Measurements from ENCODE around the gene SLC25A10.
"Not testable (repeated sequence)": the region's sequence is repeated elsewhere in the genome, so short reads cannot be mapped to it uniquely, and the experiment has no call there.

SLC25A10 gene

GRCh38 chr17:81711814-81712467 is at the start of gene SLC25A10:
Gene SLC25A10 (plus strand): TSS chr17:81712284. CDS start chr17:81712427, 143 bp downstream.
- peak; percentile 97 for DNase-seq (ENCODE audit: low spot score)

- no peak for DNase-seq (ENCODE audit: low spot score)
Observed at GRCh38 chr17:81664051-81664470, 48.0 kb upstream of the SLC25A10 start.

- DNase-seq (ENCODE audit: low spot score), result peak; percentile 47
Observed at GRCh38 chr17:81665205-81666091, 46.6 kb upstream of the SLC25A10 start.

GRCh38 chr17:81666092-81666341 is 46.1 kb upstream of the SLC25A10 start:
- DNase-seq (ENCODE audit: low spot score), result no peak

- DNase-seq (ENCODE audit: low spot score), result peak; percentile 99
Observed at GRCh38 chr17:81666342-81667191, 45.5 kb upstream of the SLC25A10 start, which contains the start of the genes CCDC137 and OXLD1. Gene CCDC137 (plus strand): TSS chr17:81666737. CDS start chr17:81666767, 30 bp downstream. Gene OXLD1 (minus strand): TSS chr17:81666605. CDS start chr17:81666577, 28 bp downstream.

- DNase-seq (ENCODE audit: low spot score), result no peak
Observed at GRCh38 chr17:81667754-81668153, 44.3 kb upstream of the SLC25A10 start.

GRCh38 chr17:81672504-81672903 is 39.6 kb upstream of the SLC25A10 start:
- DNase-seq (ENCODE audit: low spot score), result no peak

GRCh38 chr17:81672954-81673353 is 39.1 kb upstream of the SLC25A10 start:
- no peak for DNase-seq (ENCODE audit: low spot score)

GRCh38 chr17:81673561-81674258 is 38.4 kb upstream of the SLC25A10 start:
- DNase-seq (ENCODE audit: low spot score), result no peak

GRCh38 chr17:81675515-81676221 is 36.4 kb upstream of the SLC25A10 start:
- DNase-seq (ENCODE audit: low spot score), result not testable (repeated sequence)

GRCh38 chr17:81676906-81677305 is 35.2 kb upstream of the SLC25A10 start:
- no peak for DNase-seq (ENCODE audit: low spot score)

- DNase-seq (ENCODE audit: low spot score), result no peak
Observed at GRCh38 chr17:81680150-81680549, 31.9 kb upstream of the SLC25A10 start.

GRCh38 chr17:81681672-81682071 is 30.4 kb upstream of the SLC25A10 start:
- DNase-seq (ENCODE audit: low spot score), result no peak

- DNase-seq (ENCODE audit: low spot score), result no peak
Observed at GRCh38 chr17:81682565-81683207, 29.4 kb upstream of the SLC25A10 start.

GRCh38 chr17:81683208-81683583 is 28.9 kb upstream of the SLC25A10 start:
- peak; percentile 38 for DNase-seq (ENCODE audit: low spot score)

GRCh38 chr17:81683584-81684441 is 28.3 kb upstream of the SLC25A10 start, which contains the start of the genes ARL16 and HGS:
Gene ARL16 (minus strand): TSS chr17:81683797. CDS start chr17:81683753, 44 bp downstream.
Gene HGS (plus strand): TSS chr17:81684011. CDS start chr17:81684067, 56 bp downstream.
- DNase-seq (ENCODE audit: low spot score), result peak; percentile 100

- no peak for DNase-seq (ENCODE audit: low spot score)
Observed at GRCh38 chr17:81684442-81684911, 27.6 kb upstream of the SLC25A10 start.

GRCh38 chr17:81685108-81685507 is 27.0 kb upstream of the SLC25A10 start:
- peak; percentile 59 for DNase-seq (ENCODE audit: low spot score)

GRCh38 chr17:81686614-81687013 is 25.5 kb upstream of the SLC25A10 start:
- DNase-seq (ENCODE audit: low spot score), result no peak

All from GM03348 (cell line).